HG03575 (cell line): ENCODE results near the gene ACSS3.

ENCODE experiments used
- ATAC-seq: cut with Tn5 transposase; IDR thresholded peaks from one replicate; pipeline ENCODE4 v1.9.1; 2021; ENCODE audit not compliant: unreplicated experiment, insufficient number of reproducible peaks, low FRiP score; ENCODE audit errors: extremely low read depth

Gene ACSS3

GRCh38 chr12:81257947-81258551 is 180.2 kb downstream of the ACSS3 start:
- no peak for ATAC-seq

- ATAC-seq = no peak
These were observed 181.5 kb downstream of the ACSS3 start for GRCh38 chr12:81259360-81259759.

- no peak for ATAC-seq
These were observed 183.8 kb downstream of the ACSS3 start for GRCh38 chr12:81261508-81262207.

GRCh38 chr12:81263072-81263471 is 185.2 kb downstream of the ACSS3 start:
- no peak for ATAC-seq

- no peak for ATAC-seq
These were observed 192.5 kb downstream of the ACSS3 start for GRCh38 chr12:81270385-81270784.

- ATAC-seq = no peak
These were observed 197.0 kb downstream of the ACSS3 start for GRCh38 chr12:81274637-81275529.

GRCh38 chr12:81284137-81284536 is 206.3 kb downstream of the ACSS3 start:
- ATAC-seq = no peak

GRCh38 chr12:81288651-81289050 is 210.8 kb downstream of the ACSS3 start:
- ATAC-seq = no peak

- no peak for ATAC-seq
These were observed 216.7 kb downstream of the ACSS3 start for GRCh38 chr12:81294325-81295190.

- no peak for ATAC-seq
These were observed 217.4 kb downstream of the ACSS3 start for GRCh38 chr12:81295251-81295650.

- ATAC-seq = no peak
These were observed 218.9 kb downstream of the ACSS3 start for GRCh38 chr12:81296556-81297305.

GRCh38 chr12:81297601-81298000 is 219.7 kb downstream of the ACSS3 start:
- no peak for ATAC-seq

GRCh38 chr12:81300454-81300853 is 222.6 kb downstream of the ACSS3 start:
- ATAC-seq = no peak

- no peak for ATAC-seq
These were observed 226.1 kb downstream of the ACSS3 start for GRCh38 chr12:81303935-81304334.
